Activated CD4-positive, alpha-beta T cell treated with anti-CD3 and anti-CD28 coated beads, Interleukin-2, amount 50 U/mL, for 24 hours (primary cell): Measurements from ENCODE around the gene TMCC3.
"Not testable (repeated sequence)": the region's sequence is repeated elsewhere in the genome, so short reads cannot be mapped to it uniquely, and the experiment has no call there.

Experiments
- DNase-seq, 2 donors: peaks; one replicate each; pipeline ENCODE4 v3.0.0-alpha.2; 2020; ENCODE audit warnings: low read depth in 1 of 2, low spot score in 1 of 2

Gene TMCC3

GRCh38 chr12:94603434-94604365 lies 46.7 kb downstream of the TMCC3 start:
- peak in 1 of 2 donors; percentile 26 for DNase-seq

DNA sequence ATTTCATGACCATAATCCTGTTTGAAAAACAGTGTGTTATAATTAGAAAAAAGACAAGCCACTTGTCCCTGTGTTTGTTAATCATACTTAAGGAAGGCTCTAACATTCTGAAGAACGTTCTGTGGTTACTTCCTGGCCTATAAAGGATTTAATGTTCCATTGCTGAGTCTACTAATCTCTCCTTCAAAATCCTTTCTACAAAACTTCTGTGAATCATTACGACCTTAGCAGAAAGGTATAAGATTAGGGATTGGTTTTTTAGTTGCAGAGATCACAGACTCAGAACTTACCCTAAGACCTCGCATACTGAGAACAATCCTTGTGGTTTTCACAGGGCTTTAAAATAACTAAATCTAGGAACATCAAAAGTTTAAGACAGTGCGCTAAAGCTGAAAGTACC lies 48.3 kb downstream of the TMCC3 start:
- no peak for DNase-seq

DNA sequence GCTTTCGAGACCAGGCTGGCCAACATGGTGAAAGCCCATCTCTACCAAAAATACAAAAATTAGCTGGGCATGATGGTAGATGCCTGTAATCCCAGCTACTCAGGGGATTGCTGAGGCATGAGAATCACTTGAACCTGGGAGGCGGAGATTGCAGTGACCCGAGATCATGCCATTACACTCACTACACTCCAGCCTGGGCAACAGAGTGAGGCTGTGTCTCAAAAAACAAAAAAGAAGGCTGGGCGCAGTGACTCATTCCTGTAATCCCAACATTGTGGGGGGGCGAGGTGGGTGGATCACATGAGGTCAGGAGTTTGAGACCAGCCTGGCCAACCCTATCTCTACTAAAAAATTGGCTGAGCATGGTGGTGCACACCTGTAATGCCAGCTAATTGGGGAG lies 49.0 kb downstream of the TMCC3 start:
- DNase-seq: not testable (repeated sequence)

DNA sequence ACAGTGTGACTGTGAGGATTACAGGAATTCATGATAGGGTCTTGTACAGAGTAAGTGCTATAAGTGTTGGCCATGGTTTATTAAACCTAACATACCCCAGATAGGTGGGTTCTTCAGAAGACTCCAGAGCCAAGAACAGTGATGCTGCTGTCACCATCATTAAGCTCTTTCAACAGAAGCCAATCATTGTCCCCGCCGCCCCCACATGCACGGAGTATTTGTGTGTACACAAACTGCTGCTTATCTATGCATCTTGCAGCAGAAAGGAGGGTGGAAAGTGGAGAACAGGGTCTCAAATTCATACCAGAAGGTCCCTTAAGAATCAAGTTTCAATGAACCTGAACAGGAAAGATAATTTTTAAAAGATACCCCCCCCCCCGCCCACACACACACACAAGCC lies 51.2 kb downstream of the TMCC3 start:
- DNase-seq: no peak

- no peak for DNase-seq
Observed at GRCh38 chr12:94597268-94597667, 53.1 kb downstream of the TMCC3 start.

DNA sequence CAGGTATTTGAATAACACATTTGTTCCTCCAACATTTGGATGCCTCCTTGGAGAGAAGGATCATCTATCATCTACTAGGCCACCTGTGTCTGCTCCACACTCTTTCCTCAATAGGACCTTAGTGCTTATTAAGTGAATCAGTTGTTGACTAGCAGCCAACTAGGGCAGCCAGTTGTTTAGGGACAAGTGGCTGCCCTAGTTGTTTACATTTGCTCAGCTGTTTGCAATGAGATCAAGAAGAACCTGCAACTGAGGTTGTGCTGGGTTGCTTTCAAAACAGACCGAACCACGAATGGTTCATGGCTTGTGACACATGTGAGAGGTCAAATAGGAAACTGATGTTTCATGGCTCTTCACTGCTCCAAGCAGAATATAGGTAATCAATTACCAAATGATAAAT lies 53.8 kb downstream of the TMCC3 start:
- no peak for DNase-seq

GRCh38 chr12:94595152-94595551 lies 55.2 kb downstream of the TMCC3 start:
- DNase-seq: no peak

- DNase-seq: no peak
Observed at GRCh38 chr12:94594443-94594825, 55.9 kb downstream of the TMCC3 start.

DNA sequence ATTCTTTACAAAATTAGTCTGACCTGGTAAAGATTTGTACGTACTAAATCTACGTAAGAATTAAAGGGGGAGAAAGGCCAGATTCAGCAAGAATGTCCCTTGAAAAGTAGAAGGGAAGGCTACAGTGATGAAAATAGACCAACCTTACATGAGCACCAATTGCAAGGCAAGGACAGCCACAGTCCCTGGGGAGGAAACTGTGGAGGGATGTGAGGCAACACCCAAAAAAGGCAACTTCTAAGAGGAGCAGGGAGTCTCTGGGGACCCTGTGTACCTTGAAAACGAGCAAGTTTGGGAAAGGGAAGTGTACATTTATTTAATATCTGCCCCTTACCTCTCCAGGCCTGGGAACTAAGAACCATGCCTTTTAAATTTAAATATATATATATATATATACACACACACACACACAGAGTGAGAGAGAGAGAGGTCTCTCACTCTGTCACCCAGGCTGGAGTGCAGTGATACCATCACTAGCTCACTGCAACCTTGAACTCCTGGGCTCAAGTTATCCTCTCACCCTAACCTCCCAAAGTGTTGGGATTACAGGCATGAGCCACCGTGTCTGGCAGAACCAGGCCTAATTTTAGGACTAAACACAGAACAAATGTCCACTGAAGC lies 56.4 kb downstream of the TMCC3 start:
- DNase-seq: no peak

- DNase-seq: not testable (repeated sequence)
Observed at GRCh38 chr12:94592723-94593122, 57.6 kb downstream of the TMCC3 start.

DNA sequence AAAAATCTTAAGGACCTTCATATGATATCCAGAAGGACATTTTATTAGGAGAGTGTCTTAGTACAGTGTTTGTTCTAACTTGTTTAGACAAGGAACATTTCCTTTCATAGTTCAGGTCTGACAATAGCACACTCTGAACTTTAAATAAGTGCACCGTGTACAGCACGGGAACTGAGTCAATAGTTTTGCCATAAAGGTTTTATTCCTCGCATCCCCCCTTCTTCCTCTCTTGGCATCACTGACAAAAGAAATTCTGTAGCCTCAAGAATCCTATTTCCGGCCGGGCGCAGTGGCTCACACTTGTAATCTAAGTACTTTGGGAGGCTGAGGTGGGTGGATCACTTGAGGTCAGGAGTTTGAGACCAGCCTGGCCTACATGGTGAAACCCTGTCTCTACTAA lies 58.3 kb downstream of the TMCC3 start:
- DNase-seq: no peak

DNA sequence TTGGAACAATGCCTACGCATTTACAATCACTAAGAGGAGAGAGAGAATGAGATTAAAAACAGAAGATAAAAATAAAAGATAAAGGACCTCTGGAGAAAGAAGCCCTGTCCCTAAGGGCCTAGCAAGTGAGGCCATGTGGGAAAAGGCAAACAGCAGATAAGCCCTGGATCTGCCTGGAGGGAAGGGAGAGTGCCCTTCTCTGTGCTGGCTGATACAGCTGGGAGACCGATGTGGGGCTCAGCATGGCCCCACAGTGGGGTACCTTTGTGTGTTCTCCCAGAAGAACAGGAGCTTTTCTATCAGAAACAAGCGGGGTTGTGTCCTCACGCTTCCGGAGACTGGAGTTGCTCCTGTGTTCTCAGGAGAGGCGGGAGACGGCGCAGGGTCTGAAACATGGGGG lies 59.9 kb downstream of the TMCC3 start:
- no peak for DNase-seq

DNA sequence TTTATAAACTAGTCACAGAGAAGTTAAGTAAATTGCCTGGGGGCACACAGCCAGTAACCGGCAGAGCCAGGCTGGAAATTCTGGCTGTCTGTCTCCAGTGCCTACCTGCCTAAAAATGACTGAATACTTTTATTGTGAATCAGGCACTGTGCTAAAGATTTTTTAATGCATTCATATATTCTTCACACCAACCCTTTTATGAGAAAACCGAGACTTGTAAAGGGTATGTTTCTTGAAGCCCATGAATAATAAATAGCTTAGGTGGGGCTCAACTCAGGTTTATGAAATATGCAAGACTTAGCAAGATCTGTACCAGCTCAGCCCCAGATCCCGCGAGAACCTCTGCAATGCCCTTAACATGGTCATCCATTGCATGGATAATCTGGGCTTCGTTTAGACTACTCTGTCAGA lies 60.8 kb downstream of the TMCC3 start:
- no peak for DNase-seq

- DNase-seq: no peak
Observed at GRCh38 chr12:94588346-94588745, 62.0 kb downstream of the TMCC3 start.

DNA sequence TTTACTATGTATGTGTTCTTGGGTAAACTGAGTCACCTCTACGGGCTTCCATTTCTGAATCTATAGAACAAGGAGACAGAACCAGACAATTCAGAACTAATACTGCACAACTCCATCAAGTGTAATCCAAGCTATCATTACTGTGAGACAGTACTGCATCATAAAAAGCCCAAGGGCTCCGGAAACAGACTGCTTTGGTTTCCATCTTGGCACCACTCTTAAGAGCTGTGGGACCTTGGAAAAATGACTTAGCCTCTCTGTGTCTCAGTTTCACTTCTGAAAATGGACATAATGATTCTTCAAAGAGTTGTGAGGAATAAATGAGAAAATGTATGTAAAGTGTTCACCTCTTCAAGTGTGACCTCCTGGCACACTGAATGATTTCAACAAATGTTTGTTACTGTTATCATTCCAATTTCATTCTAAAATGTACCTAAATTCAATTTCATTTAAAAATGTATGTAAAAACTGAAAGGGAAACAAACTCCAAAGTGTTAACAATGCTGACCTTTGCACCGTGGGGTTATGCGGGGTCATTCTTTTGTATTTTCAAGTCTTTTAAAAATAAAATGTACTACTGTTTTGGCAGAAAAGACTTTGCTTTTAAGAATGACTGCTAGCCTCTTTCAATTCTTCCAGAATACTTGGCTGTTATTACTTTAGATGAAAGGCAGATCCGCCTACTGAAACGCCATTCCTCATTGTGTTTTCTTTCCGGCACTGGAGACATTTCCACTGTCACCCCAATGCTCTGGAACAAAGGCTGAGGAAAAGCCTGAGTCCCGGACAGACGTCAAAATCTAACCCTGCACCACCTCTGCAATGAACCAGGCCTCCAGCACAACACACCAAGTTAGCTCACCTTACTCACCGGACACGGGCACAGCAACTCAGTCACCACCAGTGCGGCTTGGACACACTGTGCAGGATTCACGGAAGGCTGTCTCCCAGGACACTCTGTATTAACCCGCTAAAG lies 62.8 kb downstream of the TMCC3 start:
- no peak for DNase-seq

DNA sequence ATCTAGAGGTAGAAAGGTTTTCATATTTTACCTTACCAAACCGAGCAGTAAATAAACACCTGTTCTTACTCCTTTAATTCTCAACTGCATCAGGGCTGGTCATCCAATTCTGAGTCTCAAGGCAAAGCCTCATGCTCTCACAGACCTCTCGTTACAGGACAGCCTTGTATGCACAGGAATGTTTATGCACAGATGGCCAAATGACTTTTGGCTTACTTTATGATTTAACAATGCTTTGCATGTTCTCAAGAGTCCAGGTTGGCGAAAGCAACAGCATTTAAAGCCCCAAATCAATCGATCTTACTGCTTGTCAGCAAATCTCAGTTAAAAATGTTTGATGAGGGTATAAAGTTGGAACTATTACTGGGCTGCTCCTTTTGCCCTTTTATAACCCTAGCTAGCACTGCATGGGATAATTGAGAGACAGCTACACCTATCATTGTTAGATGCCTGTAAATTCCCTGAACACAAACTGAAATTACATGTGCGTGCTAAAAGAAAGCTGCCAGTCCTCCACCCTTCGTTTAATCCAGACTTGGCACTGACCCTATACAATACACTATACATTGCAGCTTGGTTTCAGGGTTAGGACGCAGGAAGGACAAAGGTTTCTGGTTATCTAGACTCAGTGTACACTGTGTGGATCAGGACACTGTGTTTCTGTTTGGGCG lies 63.6 kb downstream of the TMCC3 start:
- DNase-seq: no peak

DNA sequence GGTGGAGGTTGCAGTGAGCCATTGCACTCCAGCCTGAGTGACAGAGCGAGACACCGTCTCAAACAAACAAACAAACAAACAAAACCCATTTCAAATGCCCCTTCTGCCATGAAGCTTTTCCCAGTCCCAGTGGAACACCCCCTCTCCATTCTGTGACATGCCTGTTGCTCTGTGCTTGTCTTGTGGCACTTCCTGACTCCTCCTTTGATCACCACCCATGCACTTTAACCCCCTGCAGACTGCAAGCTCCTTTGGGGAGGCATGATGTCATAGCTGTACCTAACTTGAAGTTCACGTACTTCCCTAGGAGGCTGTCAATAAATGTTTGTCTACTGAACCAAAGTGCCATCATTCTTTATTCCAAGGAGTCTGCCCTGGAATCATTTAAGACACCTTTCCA lies 64.7 kb downstream of the TMCC3 start:
- DNase-seq: no peak

- DNase-seq: no peak
Observed at GRCh38 chr12:94584377-94584776, 66.0 kb downstream of the TMCC3 start.

GRCh38 chr12:94582591-94582990 lies 67.8 kb downstream of the TMCC3 start:
- no peak for DNase-seq

- DNase-seq: no peak
Observed at GRCh38 chr12:94575645-94576403, 74.5 kb downstream of the TMCC3 start.
